Activated naive CD4-positive, alpha-beta T cell treated with anti-CD3 and anti-CD28 coated beads, Interleukin-2, amount 50 U/mL, for 24 hours (primary cell): ENCODE results near the gene FLVCR2.

Experiments used
- H3K27ac Mint-ChIP-seq: one replicate; pipeline ENCODE4 v1.8.0; 2021; ENCODE audit warnings: mild to moderate bottlenecking, mixed read lengths
- H3K27me3 Mint-ChIP-seq: one replicate; pipeline ENCODE4 v1.8.0; 2021; ENCODE audit warnings: mixed read lengths
- H3K36me3 Mint-ChIP-seq: one replicate; pipeline ENCODE4 v1.8.0; 2021; ENCODE audit warnings: mixed read lengths
- H3K4me1 Mint-ChIP-seq: one replicate; pipeline ENCODE4 v1.8.0; 2021; ENCODE audit warnings: mixed read lengths
- H3K4me3 Mint-ChIP-seq: one replicate; pipeline ENCODE4 v1.8.0; 2021; ENCODE audit warnings: mild to moderate bottlenecking, mixed read lengths
- H3K9me3 Mint-ChIP-seq: one replicate; pipeline ENCODE4 v1.8.0; 2021; ENCODE audit warnings: mixed read lengths

FLVCR2 gene

GRCh38 chr14:75548544-75548943 is 29.9 kb upstream of the FLVCR2 start:
- Mint-ChIP-seq H3K9me3 (no peaks in the 10 kb centered on the region), H3K4me1 (peaks cover 33% of the 10 kb centered on the region), H3K27me3 (no peaks in the 10 kb centered on the region), H3K36me3 (peaks cover 16% of the 10 kb centered on the region), H3K4me3 (no peak overlapping the region), H3K27ac (peak overlapping the region; percentile 68)

- Mint-ChIP-seq H3K9me3 (no peaks in the 10 kb centered on the region), H3K27ac (peak overlapping the region; percentile 69), H3K4me3 (peak overlapping the region; percentile 57), H3K4me1 (peaks cover 30% of the 10 kb centered on the region), H3K27me3 (no peaks in the 10 kb centered on the region), H3K36me3 (peaks cover 16% of the 10 kb centered on the region)
Measured at GRCh38 chr14:75549169-75549568, 29.3 kb upstream of the FLVCR2 start.

GRCh38 chr14:75551021-75551420 is 27.4 kb upstream of the FLVCR2 start:
- no peaks in the 10 kb centered on the region for H3K9me3 Mint-ChIP-seq
- no peak overlapping the region for H3K4me3 Mint-ChIP-seq
- H3K36me3 Mint-ChIP-seq = peaks cover 17% of the 10 kb centered on the region
- no peaks in the 10 kb centered on the region for H3K27me3 Mint-ChIP-seq
- H3K27ac Mint-ChIP-seq = no peak overlapping the region
- H3K4me1 Mint-ChIP-seq = peaks cover 28% of the 10 kb centered on the region

- peaks cover 30% of the 10 kb centered on the region for H3K4me1 Mint-ChIP-seq
- H3K36me3 Mint-ChIP-seq = peaks cover 8% of the 10 kb centered on the region
- H3K4me3 Mint-ChIP-seq = no peak overlapping the region
- no peak overlapping the region for H3K27ac Mint-ChIP-seq
- H3K27me3 Mint-ChIP-seq = no peaks in the 10 kb centered on the region
- no peaks in the 10 kb centered on the region for H3K9me3 Mint-ChIP-seq
Measured at GRCh38 chr14:75553157-75553556, 25.3 kb upstream of the FLVCR2 start.

- no peak overlapping the region for H3K4me3 Mint-ChIP-seq
- no peaks in the 10 kb centered on the region for H3K27me3 Mint-ChIP-seq
- peaks cover 23% of the 10 kb centered on the region for H3K4me1 Mint-ChIP-seq
- H3K36me3 Mint-ChIP-seq = peaks cover 5% of the 10 kb centered on the region
- no peak overlapping the region for H3K27ac Mint-ChIP-seq
- H3K9me3 Mint-ChIP-seq = no peaks in the 10 kb centered on the region
Measured at GRCh38 chr14:75553761-75554364, 24.6 kb upstream of the FLVCR2 start.

- Mint-ChIP-seq H3K27ac (no peak overlapping the region), H3K4me3 (no peak overlapping the region), H3K27me3 (no peaks in the 10 kb centered on the region), H3K4me1 (peaks cover 21% of the 10 kb centered on the region), H3K36me3 (peaks cover 5% of the 10 kb centered on the region), H3K9me3 (no peaks in the 10 kb centered on the region)
Measured at GRCh38 chr14:75554482-75554881, 23.9 kb upstream of the FLVCR2 start.

- H3K27ac Mint-ChIP-seq = peak overlapping the region; percentile 89
- H3K4me1 Mint-ChIP-seq = peaks cover 44% of the 10 kb centered on the region
- H3K4me3 Mint-ChIP-seq = no peak overlapping the region
- H3K36me3 Mint-ChIP-seq = peaks cover 2% of the 10 kb centered on the region
- no peaks in the 10 kb centered on the region for H3K9me3 Mint-ChIP-seq
- no peaks in the 10 kb centered on the region for H3K27me3 Mint-ChIP-seq
Measured at GRCh38 chr14:75558440-75558839, 20.0 kb upstream of the FLVCR2 start.

- Mint-ChIP-seq H3K36me3 (peaks cover 2% of the 10 kb centered on the region), H3K27ac (peak overlapping the region; percentile 98), H3K27me3 (no peaks in the 10 kb centered on the region), H3K4me1 (peaks cover 45% of the 10 kb centered on the region), H3K4me3 (peak overlapping the region; percentile 57), H3K9me3 (no peaks in the 10 kb centered on the region)
Measured at GRCh38 chr14:75559045-75559444, 19.4 kb upstream of the FLVCR2 start.

- peak overlapping the region; percentile 98 for H3K27ac Mint-ChIP-seq
- no peaks in the 10 kb centered on the region for H3K27me3 Mint-ChIP-seq
- H3K4me1 Mint-ChIP-seq = peaks cover 49% of the 10 kb centered on the region
- no peaks in the 10 kb centered on the region for H3K9me3 Mint-ChIP-seq
- H3K4me3 Mint-ChIP-seq = peak overlapping the region; percentile 57
- H3K36me3 Mint-ChIP-seq = peaks cover 2% of the 10 kb centered on the region
Measured at GRCh38 chr14:75559451-75560222, 18.8 kb upstream of the FLVCR2 start.

GRCh38 chr14:75561013-75561432 is 17.4 kb upstream of the FLVCR2 start:
- Mint-ChIP-seq H3K4me3 (peak overlapping the region; percentile 57), H3K9me3 (no peaks in the 10 kb centered on the region), H3K36me3 (no peaks in the 10 kb centered on the region), H3K27me3 (no peaks in the 10 kb centered on the region), H3K4me1 (peaks cover 61% of the 10 kb centered on the region), H3K27ac (peak overlapping the region; percentile 96)

- no peaks in the 10 kb centered on the region for H3K27me3 Mint-ChIP-seq
- H3K36me3 Mint-ChIP-seq = peaks cover 4% of the 10 kb centered on the region
- H3K4me3 Mint-ChIP-seq = peak overlapping the region; percentile 57
- H3K4me1 Mint-ChIP-seq = peaks cover 66% of the 10 kb centered on the region
- no peaks in the 10 kb centered on the region for H3K9me3 Mint-ChIP-seq
- H3K27ac Mint-ChIP-seq = peak overlapping the region; percentile 96
Measured at GRCh38 chr14:75562089-75562488, 16.3 kb upstream of the FLVCR2 start.

GRCh38 chr14:75562489-75562888 is 15.9 kb upstream of the FLVCR2 start:
- H3K27me3 Mint-ChIP-seq = no peaks in the 10 kb centered on the region
- peaks cover 70% of the 10 kb centered on the region for H3K4me1 Mint-ChIP-seq
- H3K9me3 Mint-ChIP-seq = no peaks in the 10 kb centered on the region
- H3K4me3 Mint-ChIP-seq = peak overlapping the region; percentile 57
- peak overlapping the region; percentile 96 for H3K27ac Mint-ChIP-seq
- peaks cover 4% of the 10 kb centered on the region for H3K36me3 Mint-ChIP-seq

- Mint-ChIP-seq H3K36me3 (peaks cover 4% of the 10 kb centered on the region), H3K4me3 (no peak overlapping the region), H3K27me3 (no peaks in the 10 kb centered on the region), H3K4me1 (peaks cover 82% of the 10 kb centered on the region), H3K27ac (no peak overlapping the region), H3K9me3 (no peaks in the 10 kb centered on the region)
Measured at GRCh38 chr14:75563931-75564330, 14.5 kb upstream of the FLVCR2 start.

GRCh38 chr14:75565056-75565455 is 13.4 kb upstream of the FLVCR2 start:
- Mint-ChIP-seq H3K27ac (peak overlapping the region; percentile 100), H3K4me1 (peaks cover 80% of the 10 kb centered on the region), H3K27me3 (no peaks in the 10 kb centered on the region), H3K9me3 (no peaks in the 10 kb centered on the region), H3K4me3 (no peak overlapping the region), H3K36me3 (peaks cover 4% of the 10 kb centered on the region)

- Mint-ChIP-seq H3K9me3 (no peaks in the 10 kb centered on the region), H3K27me3 (no peaks in the 10 kb centered on the region), H3K4me1 (peaks cover 79% of the 10 kb centered on the region), H3K27ac (peak overlapping the region; percentile 100), H3K4me3 (peak overlapping the region; percentile 80), H3K36me3 (peaks cover 8% of the 10 kb centered on the region)
Measured at GRCh38 chr14:75566321-75566720, 12.1 kb upstream of the FLVCR2 start.

GRCh38 chr14:75566752-75567151 is 11.7 kb upstream of the FLVCR2 start:
- Mint-ChIP-seq H3K36me3 (peaks cover 8% of the 10 kb centered on the region), H3K27me3 (no peaks in the 10 kb centered on the region), H3K4me1 (peaks cover 79% of the 10 kb centered on the region), H3K27ac (peak overlapping the region; percentile 100), H3K9me3 (no peaks in the 10 kb centered on the region), H3K4me3 (peak overlapping the region; percentile 80)
